Activated T-cell treated with anti-CD3 and anti-CD28 coated beads, Interleukin-2, amount 50 U/mL, for 72 hours (primary cell): ENCODE data around the gene NR1D1. TPM values are rescaled to one million over a fixed set of nuclear protein-coding genes. Genes with fewer than 3 reads are reported as not detected.

Experiments used
- ATAC-seq, 2 donors: fragments of 150-1000 bp; cut with Tn5 transposase; replicated peaks in 1 of 2; 2 replicates each; pipeline ENCODE4 v1.10.0; 2021; ENCODE audit warnings: moderate library complexity in 2 of 2, mild to moderate bottlenecking in 1 of 2
- DNase-seq, 2 donors: peaks; one replicate each; pipeline ENCODE4 v3.0.0; 2021 to 2022; ENCODE audit warnings: mixed read lengths in 1 of 2
- H3K27ac Mint-ChIP-seq: one replicate; pipeline ENCODE4 v1.8.0; 2022; ENCODE audit warnings: mild to moderate bottlenecking, moderate library complexity, mixed read lengths
- H3K27me3 Mint-ChIP-seq: one replicate; pipeline ENCODE4 v1.8.0; 2022; ENCODE audit warnings: low read depth, mixed read lengths
- H3K36me3 Mint-ChIP-seq, 2 donors: one replicate each; pipeline ENCODE4 v1.8.0; 2022; ENCODE audit warnings: mixed read lengths in 2 of 2, mild to moderate bottlenecking in 1 of 2; ENCODE audit not compliant: insufficient read depth in 2 of 2
- H3K4me1 Mint-ChIP-seq: one replicate; pipeline ENCODE4 v1.8.0; 2022; ENCODE audit warnings: low read depth, mixed read lengths
- H3K4me3 Mint-ChIP-seq, 2 donors: one replicate each; pipeline ENCODE4 v1.8.0; 2022; ENCODE audit warnings: mild to moderate bottlenecking in 2 of 2, mixed read lengths in 2 of 2, moderate library complexity in 2 of 2
- H3K9me3 Mint-ChIP-seq, 2 donors: one replicate each; pipeline ENCODE4 v1.8.0; 2022; ENCODE audit warnings: mixed read lengths in 2 of 2
- total RNA-seq, 2 donors: library from RNA; stranded (reverse); gene quantifications; one replicate each; pipeline ENCODE4 v1.2.3, GENCODE V29; 2022

NR1D1 gene
- total RNA-seq, 2 donors from 2014 or later = 4.5 to 6.3 TPM

DNA sequence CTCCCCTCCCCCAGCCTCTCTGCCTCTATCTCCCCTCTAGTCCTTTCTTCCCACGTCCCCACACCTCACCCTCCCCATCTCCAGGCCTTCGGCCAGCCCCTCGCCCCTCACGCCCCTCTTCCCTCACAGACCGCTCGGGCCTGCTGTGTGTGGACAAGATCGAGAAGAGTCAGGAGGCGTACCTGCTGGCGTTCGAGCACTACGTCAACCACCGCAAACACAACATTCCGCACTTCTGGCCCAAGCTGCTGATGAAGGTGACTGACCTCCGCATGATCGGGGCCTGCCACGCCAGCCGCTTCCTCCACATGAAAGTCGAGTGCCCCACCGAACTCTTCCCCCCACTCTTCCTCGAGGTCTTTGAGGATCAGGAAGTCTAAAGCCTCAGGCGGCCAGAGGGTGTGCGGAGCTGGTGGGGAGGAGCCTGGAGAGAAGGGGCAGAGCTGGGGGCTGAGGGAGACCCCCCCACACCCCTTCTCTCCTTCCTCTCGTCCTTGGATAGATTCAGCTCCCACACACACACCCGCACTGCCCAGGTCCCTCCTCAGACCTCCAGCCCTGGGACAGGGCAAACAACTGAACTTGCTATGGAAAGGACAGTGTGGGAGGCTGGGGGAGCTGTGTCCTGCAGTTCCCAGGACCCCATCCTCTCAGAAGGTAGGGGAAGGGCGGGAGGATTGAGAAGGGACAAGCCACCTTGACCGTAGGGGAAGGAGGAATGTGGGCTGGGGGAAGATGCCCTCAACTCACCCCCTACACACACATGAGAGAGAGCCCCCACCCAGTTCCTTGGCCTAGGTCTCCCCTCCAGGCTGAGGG lies 11.1 kb downstream of the NR1D1 start:
- ATAC-seq = no peak

DNA sequence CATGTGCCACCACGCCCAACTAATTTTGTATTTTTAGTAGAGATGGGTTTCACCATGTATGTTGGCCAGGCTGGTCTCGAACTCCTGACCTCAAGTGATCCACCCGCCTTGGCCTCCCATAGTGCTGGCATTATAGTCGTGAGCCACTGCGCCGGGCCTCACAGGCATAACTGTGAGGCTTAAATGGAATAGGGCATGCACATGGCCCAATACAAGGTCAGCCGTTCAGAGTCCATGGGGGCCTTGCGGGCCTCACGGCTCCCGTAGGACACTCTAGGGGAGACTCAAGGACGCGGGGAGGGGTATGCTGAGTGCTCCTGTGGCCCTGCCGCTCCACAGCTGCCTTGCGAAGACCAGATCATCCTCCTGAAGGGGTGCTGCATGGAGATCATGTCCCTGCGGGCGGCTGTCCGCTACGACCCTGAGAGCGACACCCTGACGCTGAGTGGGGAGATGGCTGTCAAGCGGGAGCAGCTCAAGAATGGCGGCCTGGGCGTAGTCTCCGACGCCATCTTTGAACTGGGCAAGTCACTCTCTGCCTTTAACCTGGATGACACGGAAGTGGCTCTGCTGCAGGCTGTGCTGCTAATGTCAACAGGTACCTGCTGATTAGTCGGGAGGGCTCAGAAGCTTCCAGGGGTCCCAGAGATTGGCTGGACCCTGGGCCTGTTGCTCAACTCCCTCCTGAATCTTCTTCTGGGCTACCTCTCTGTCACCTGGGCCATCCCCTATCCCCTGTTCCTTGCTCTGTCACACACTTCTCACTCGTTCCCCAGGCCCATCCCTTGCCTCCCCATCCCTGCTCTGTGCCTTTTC lies 12.3 kb downstream of the NR1D1 start:
- ATAC-seq = no peak
- Mint-ChIP-seq H3K27ac (no peak overlapping the region), H3K4me1 (no peaks in the 10 kb centered on the region), H3K36me3 (peaks cover 2 to 3% of the 10 kb centered on the region in 2 donors), H3K27me3 (no peaks in the 10 kb centered on the region), H3K9me3 (no peaks in the 10 kb centered on the region), H3K4me3 (no peak overlapping the region)
- no peak for DNase-seq

More for the DNA sequence above, 11.1 kb downstream of the NR1D1 start:
- Mint-ChIP-seq H3K4me3 (no peak overlapping the region), H3K36me3 (peaks cover 3 to 4% of the 10 kb centered on the region in 2 donors), H3K27ac (no peak overlapping the region), H3K27me3 (no peaks in the 10 kb centered on the region), H3K4me1 (peaks cover 9% of the 10 kb centered on the region), H3K9me3 (no peaks in the 10 kb centered on the region)
- DNase-seq = no peak

GRCh38 chr17:40087049-40087794 lies 13.2 kb downstream of the NR1D1 start:
- Mint-ChIP-seq H3K4me3 (no peak overlapping the region), H3K36me3 (peaks cover 2 to 3% of the 10 kb centered on the region in 2 donors), H3K9me3 (no peaks in the 10 kb centered on the region), H3K4me1 (no peaks in the 10 kb centered on the region), H3K27ac (no peak overlapping the region), H3K27me3 (no peaks in the 10 kb centered on the region)
- ATAC-seq (no peak), DNase-seq (no peak)

- no peak overlapping the region for H3K27ac Mint-ChIP-seq
- H3K4me3 Mint-ChIP-seq = no peak overlapping the region
- H3K36me3 Mint-ChIP-seq = peaks cover 2 to 3% of the 10 kb centered on the region in 2 donors
- H3K4me1 Mint-ChIP-seq = no peaks in the 10 kb centered on the region
- peak; percentile 73 to 75 for DNase-seq
- no peaks in the 10 kb centered on the region for H3K27me3 Mint-ChIP-seq
- ATAC-seq = peak; percentile 69 to 72
- no peaks in the 10 kb centered on the region for H3K9me3 Mint-ChIP-seq
These were observed 14.0 kb downstream of the NR1D1 start for GRCh38 chr17:40086150-40087044.

DNA sequence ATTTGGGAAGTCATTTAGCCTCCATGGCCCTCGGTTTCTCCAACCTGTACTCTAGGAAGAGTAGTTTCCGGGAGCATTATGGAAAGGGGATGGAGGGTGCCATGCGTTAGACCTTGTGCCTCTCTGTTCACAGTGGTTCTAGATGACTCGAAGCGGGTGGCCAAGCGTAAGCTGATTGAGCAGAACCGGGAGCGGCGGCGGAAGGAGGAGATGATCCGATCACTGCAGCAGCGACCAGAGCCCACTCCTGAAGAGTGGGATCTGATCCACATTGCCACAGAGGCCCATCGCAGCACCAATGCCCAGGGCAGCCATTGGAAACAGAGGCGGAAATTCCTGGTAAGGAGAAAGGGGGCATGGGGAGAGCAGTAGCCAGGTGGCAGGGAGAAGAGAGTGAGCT lies 15.9 kb downstream of the NR1D1 start:
- H3K9me3 Mint-ChIP-seq = no peaks in the 10 kb centered on the region
- no peak overlapping the region for H3K4me3 Mint-ChIP-seq
- no peak for DNase-seq
- H3K4me1 Mint-ChIP-seq = no peaks in the 10 kb centered on the region
- ATAC-seq = no peak
- no peaks in the 10 kb centered on the region for H3K27me3 Mint-ChIP-seq
- no peak overlapping the region for H3K27ac Mint-ChIP-seq
- H3K36me3 Mint-ChIP-seq = peaks cover 2 to 3% of the 10 kb centered on the region in 2 donors

- Mint-ChIP-seq H3K9me3 (no peaks in the 10 kb centered on the region), H3K27me3 (no peaks in the 10 kb centered on the region), H3K36me3 (peaks cover 0 to 3% of the 10 kb centered on the region in 2 donors), H3K27ac (no peak overlapping the region), H3K4me1 (peaks cover 11% of the 10 kb centered on the region), H3K4me3 (no peak overlapping the region)
- DNase-seq (no peak), ATAC-seq (no peak)
These were observed 20.8 kb downstream of the NR1D1 start for GRCh38 chr17:40079545-40079944.

DNA sequence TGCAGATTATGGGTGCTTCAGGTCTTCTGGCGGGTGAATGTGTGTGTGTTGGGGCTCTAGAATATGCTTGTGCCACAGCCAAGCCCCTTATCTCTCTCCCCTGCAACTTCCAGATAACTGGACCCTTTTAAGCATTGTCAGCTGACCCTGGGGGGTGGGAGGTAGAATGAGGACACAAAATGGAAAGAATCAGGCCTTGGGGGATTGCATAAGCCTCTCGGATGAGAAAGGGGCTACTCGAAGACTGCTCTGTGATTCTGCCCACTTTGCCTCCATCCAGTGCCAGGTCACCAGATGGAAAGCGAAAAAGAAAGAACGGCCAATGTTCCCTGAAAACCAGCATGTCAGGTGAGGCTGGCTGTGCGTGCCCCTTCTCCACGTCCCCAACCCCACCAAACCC lies 23.8 kb downstream of the NR1D1 start:
- Mint-ChIP-seq H3K36me3 (peaks cover 0 to 3% of the 10 kb centered on the region in 2 donors), H3K4me3 (no peak overlapping the region), H3K27ac (no peak overlapping the region), H3K4me1 (peaks cover 11% of the 10 kb centered on the region), H3K27me3 (no peaks in the 10 kb centered on the region), H3K9me3 (no peaks in the 10 kb centered on the region)
- no peak for DNase-seq
- no peak for ATAC-seq

- Mint-ChIP-seq H3K9me3 (no peaks in the 10 kb centered on the region), H3K4me1 (peaks cover 13% of the 10 kb centered on the region), H3K27ac (peak overlapping the region; percentile 73), H3K27me3 (no peaks in the 10 kb centered on the region), H3K36me3 (peaks cover 0 to 3% of the 10 kb centered on the region in 2 donors), H3K4me3 (no peak overlapping the region)
- DNase-seq (no peak), ATAC-seq (no peak)
These were observed 24.4 kb downstream of the NR1D1 start for GRCh38 chr17:40075942-40076498.

DNA sequence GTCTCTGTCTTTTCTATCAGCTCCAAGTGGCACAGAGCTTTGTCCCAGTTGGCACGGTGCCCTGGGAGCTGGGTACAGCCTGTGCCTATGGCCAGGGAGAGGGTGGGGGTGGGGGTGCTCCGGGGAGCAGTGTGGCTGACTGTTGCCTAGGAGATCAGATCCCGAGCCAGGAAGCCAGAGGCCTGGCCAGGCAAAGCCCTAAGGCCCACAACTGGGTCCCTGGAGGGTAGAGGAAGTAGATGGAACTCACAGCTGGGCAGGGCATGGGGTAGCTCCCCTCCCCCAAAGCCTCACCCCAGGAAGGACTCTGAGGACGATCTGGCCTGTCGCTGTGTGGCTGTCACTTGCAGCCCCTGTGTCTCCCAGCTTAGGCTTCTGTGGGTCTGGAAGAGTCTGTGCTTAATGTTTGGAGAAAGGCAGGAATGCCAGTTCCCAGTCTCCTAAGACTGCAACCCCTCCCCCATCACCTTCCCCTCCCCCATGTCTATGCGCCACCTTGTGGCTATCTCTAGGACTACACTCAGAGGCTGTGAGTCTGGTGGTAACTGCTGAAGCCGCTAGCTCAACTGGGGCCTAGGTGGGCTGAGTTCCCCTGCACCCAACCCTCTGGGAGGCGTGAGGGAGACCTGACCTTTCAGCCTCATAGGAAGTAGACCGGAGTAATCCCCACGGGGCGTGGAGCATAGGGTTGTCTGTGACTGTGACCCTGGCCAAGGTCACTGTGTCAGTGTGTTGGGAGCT lies 25.0 kb downstream of the NR1D1 start:
- DNase-seq (peak; percentile 71 to 73), ATAC-seq (peak; percentile 75 to 79)
- peaks cover 20% of the 10 kb centered on the region for H3K4me1 Mint-ChIP-seq
- H3K27me3 Mint-ChIP-seq = no peaks in the 10 kb centered on the region
- H3K36me3 Mint-ChIP-seq = peaks cover 0 to 3% of the 10 kb centered on the region in 2 donors
- no peaks in the 10 kb centered on the region for H3K9me3 Mint-ChIP-seq
- peak overlapping the region; percentile 73 for H3K27ac Mint-ChIP-seq
- no peak overlapping the region for H3K4me3 Mint-ChIP-seq

DNA sequence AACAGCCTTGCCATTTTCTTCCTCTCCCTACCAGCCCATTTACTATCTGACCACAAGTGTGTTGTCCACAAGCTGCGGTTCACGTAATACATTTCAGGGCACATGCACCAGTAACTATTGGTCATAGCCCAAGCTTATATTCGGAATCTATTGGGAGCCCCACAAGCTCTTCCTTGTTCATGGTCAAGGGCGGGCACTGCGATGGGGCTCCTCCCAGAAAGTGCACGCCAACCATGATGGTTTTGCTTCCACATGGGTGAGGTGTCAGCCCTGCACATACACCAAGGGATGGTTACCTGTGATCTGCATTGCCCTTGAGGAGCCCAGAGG lies 25.6 kb downstream of the NR1D1 start:
- H3K9me3 Mint-ChIP-seq = no peaks in the 10 kb centered on the region

GRCh38 chr17:40074175-40074512 lies 26.2 kb downstream of the NR1D1 start:
- no peak overlapping the region for H3K27ac Mint-ChIP-seq
- H3K4me3 Mint-ChIP-seq = no peak overlapping the region
- DNase-seq = no peak
- peaks cover 0 to 3% of the 10 kb centered on the region in 2 donors for H3K36me3 Mint-ChIP-seq
- H3K9me3 Mint-ChIP-seq = no peaks in the 10 kb centered on the region
- H3K4me1 Mint-ChIP-seq = peaks cover 32% of the 10 kb centered on the region
- H3K27me3 Mint-ChIP-seq = no peaks in the 10 kb centered on the region
- ATAC-seq = no peak

More for the DNA sequence above, 25.6 kb downstream of the NR1D1 start:
- ATAC-seq (no peak), DNase-seq (no peak)
- Mint-ChIP-seq H3K4me3 (no peak overlapping the region), H3K4me1 (peaks cover 25% of the 10 kb centered on the region), H3K27ac (no peak overlapping the region), H3K27me3 (no peaks in the 10 kb centered on the region), H3K36me3 (peaks cover 0 to 3% of the 10 kb centered on the region in 2 donors)
